Umbilical cord (tissue), 2 donors: ENCODE measurements around the gene BAIAP2. TPM values are rescaled to one million over a fixed set of nuclear protein-coding genes. Genes with fewer than 3 reads are reported as not detected.

Experiments
- DNase-seq: peaks from one replicate; pipeline ENCODE4 v3.0.0-alpha.2; 2015; ENCODE audit warnings: low spot score
- total RNA-seq: library from RNA; depleted of rRNA; stranded (reverse); fragments of >200 nt; gene quantifications from one replicate; pipeline ENCODE4 v1.2.3, GENCODE V29; 2014; ENCODE audit warnings: low replicate concordance; ENCODE audit not compliant: insufficient read depth

Gene BAIAP2, protein sequence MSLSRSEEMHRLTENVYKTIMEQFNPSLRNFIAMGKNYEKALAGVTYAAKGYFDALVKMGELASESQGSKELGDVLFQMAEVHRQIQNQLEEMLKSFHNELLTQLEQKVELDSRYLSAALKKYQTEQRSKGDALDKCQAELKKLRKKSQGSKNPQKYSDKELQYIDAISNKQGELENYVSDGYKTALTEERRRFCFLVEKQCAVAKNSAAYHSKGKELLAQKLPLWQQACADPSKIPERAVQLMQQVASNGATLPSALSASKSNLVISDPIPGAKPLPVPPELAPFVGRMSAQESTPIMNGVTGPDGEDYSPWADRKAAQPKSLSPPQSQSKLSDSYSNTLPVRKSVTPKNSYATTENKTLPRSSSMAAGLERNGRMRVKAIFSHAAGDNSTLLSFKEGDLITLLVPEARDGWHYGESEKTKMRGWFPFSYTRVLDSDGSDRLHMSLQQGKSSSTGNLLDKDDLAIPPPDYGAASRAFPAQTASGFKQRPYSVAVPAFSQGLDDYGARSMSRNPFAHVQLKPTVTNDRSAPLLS
- total RNA-seq = 8.4 TPM

DNA sequence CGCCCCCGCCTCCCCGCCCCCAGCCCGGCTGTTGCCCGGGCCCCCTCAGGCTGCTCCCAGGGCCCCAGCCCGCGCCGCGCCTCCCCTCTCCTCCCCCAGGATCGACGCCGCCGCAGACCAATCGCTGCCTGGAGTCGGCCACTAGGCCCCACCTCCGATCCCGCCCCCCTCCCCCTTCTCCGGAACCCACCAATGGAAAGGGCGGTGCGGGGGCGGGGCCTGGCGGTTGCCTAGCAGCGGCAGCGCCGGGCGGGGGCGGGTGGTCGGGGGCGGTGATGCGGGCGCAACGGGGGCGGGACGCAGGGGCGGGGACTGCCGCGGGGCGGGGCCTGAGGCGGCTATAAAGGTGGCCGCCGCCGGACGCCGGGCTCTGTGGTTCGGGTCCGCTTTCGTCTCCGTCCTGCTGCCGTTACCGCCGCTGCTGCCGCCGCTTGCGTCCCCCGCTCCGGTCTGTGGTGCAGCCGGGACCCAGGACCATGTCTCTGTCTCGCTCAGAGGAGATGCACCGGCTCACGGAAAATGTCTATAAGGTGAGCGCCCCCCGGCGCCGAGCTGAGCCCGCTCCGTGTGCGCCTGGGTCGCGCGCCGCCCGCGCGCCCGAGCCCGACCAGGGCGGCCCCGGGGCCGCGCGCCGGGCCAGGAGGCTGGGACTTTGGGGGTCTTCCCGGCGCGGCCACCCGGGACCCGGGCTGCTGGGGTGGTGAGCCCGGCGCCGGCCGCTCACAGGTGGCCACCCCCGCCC lies at the start of gene BAIAP2:
Gene BAIAP2 (plus strand): TSS at position 373 of the 742 bp plus-strand sequence. CDS start 104 bp downstream, at position 477.
- peak; percentile 96 for DNase-seq

- DNase-seq = no peak
These were observed 48.9 kb upstream of the BAIAP2 start for GRCh38 chr17:80986046-80986445.

DNA sequence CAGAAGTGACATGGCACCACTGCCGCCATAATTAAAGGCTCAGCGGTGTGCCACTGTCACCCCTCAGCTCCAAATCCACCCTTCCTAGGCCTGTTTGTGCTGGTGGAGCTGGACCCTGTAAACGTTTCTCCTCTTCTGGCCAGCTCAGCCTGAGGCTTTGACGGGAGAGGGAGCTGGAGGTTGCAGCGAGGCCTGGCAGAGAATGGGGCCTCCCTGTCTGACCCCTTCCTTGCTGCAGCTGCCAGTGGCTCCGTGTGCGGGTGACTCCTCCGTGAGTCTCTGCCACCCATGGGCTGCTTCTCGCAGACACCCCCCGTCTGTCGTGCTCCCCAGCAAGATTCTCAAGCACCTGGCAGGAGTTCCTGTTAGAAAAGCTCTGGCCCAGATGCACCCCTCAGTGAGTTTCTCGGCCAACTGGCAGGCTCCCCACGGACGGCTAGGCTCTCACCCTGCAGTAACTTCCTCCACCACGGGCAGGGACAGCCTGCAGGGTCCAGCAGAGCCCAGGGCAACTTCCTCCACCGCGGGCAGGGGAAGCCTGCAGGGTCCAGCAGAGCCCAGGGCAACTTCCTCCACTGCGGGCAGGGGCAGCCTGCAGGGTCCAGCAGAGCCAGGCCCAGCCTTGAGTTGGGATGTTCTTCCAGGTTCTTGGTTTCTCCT lies 48.0 kb upstream of the BAIAP2 start:
- no peak for DNase-seq

GRCh38 chr17:80987941-80988461 lies 47.0 kb upstream of the BAIAP2 start:
- DNase-seq = no peak

DNA sequence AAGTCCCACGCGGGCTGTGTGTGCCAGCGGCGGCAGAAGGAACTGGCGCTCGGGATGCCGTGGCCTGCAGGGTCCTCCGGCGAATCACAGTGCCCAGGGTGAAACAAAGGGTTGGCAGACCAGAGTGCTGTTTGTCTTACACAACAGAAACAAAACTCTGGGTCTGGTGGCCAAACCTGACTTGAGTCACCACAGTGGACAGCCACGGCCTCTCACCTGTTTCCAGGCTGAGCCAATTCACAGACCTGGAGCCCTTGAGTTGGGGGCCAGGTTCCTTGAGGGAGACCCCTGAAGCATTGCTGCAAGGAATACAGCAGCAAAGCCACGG lies 45.4 kb upstream of the BAIAP2 start:
- no peak for DNase-seq

DNA sequence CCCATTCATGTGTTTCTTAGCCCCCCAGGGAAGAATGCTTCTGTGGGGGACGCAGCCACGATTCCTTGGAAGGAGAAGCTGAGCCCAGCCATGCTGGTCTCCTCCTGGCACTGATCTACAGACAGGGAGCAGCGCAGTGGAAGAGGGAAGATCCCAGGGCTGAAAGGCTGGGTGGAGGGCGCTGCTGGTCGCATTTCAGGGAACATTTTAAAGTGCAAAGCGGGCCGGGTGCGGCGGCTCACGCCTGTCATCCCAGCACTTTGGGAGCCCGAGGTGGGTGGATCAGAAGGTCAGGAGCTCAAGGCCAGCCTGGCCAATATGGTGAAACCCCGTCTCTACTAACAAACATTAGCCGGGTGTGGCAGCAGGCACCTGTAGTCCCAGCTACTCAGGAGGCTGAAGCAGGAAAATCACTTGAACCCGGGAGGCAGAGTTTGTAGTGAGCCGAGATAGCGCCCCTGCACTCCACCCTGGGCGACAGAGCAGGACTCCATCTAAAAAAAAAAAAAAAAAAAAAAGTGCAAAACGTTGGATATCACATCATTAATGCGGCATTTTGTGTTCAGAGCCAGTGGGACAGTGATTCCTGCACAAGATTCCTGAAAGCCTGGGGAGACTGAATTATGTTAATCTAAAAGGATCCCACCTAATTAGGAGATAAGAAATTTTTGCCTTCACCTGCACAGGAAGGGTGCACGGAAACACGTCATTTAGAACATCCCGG lies 43.9 kb upstream of the BAIAP2 start:
- no peak for DNase-seq

DNA sequence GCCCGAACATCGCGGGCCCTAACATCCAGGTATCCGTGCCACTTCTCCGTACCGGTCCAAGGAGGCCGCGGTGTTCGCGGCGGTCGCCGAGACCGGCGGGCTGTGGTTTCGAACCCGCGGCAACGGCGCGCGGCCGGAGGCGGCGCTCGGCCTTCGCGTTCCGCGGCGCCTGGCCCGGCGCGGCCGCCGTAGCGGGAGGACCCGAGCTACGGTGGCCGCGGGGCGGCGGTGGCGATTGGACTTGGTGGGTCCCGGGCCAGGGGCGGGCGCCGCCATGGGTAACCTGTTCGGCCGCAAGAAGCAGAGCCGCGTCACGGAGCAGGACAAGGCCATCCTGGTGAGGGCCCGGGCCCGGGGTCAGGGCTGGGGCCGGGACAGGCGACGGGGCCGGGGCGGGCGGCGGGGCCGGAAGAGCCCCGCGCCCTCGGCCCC lies 43.3 kb upstream of the BAIAP2 start, which contains the start of gene CHMP6:
Gene CHMP6 (plus strand): TSS at position 197 of the 432 bp plus-strand sequence. CDS start 78 bp downstream, at position 275.
- DNase-seq = peak; percentile 66

- DNase-seq = no peak
These were observed 42.6 kb upstream of the BAIAP2 start for GRCh38 chr17:80992077-80992947.

DNA sequence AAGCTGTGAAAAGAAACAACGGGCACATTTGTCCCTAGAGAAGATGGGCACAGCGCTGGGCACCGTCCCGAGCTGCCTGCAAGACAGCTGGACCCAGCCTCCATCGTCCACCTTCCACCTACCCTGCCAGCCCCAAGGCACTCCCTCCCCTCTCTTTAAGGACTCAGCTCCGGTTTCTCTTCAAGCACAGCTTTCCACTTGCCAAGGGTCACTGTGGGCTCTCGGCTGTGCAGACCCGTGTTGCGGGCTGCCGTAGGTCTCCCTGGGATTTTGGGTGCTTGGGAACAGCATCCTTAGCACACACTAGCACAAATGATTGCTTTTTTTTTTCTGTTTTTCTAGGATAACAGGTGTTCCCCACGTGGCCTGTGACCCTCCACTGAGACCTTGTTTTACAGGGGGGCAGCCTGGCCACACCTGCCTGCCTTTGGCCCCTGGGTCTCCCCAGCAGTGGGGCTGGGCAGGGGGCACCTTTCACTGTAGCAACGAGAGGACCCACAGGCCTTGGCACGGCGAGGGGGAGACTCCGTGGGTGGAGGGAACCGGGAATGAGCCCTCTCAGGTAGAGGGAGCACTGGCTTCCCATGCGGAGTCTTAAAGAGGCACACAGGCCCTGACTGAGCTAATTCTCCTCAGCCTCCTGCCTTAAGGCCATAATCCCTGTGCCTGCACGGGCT lies 41.9 kb upstream of the BAIAP2 start:
- no peak for DNase-seq

DNA sequence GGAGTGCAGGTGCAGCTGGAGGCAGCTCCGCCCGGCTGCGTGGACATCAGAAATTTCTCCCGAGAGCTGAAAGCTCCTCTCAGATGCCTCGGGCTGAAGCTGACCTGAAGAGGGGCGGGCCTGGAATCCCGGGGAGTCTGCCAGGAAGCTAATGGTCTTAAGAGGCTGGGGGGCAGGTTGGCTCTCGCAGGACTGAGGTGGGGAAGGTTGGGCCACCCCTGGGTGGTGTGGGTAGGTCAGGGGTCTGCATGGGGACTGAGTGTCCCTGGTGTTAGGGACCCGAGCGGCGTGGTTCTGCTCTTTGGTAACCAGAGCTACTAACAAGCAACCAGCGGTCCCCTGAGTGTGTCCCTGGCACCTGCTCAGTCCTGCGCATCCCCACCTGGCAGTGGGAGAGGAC lies 39.8 kb upstream of the BAIAP2 start:
- no peak for DNase-seq

GRCh38 chr17:80996422-80997305 lies 38.3 kb upstream of the BAIAP2 start:
- DNase-seq = no peak

DNA sequence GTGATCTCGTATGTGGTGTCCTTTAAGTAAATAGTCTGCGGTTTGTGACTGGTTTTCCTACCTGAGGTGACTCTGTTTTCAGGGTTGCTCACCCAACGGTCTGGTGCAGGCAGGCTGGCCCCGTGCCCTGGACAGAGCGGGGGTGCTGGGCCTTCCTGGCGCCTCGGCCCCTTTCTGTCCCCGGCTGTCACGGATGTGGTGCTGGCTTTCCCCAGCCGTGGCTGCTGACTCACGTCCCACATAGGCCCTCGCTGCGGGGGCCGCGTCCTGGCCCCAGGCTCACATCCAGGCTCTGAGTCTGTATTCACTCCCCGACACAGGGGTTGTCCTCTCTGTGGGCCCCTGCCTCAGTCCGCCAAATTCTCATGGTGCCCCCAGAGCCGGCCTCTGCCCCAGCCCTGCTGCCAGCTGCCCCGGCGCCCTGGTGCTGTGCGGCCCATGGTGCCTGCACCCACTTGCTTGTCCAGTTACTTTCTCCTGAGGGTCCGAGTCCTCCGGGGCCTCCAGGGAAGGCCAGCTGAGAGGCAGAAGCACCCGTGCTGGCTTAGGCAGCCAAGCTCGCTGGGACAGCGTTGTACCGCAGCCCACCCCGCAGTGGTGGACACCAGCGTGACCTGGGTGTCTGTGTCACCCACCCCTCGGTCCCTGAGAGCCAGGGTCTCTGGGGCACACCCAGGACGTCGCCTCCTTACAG lies 37.4 kb upstream of the BAIAP2 start:
- DNase-seq = no peak

- DNase-seq = no peak
These were observed 36.7 kb upstream of the BAIAP2 start for GRCh38 chr17:80998118-80998747.

GRCh38 chr17:80998748-80999535 lies 36.0 kb upstream of the BAIAP2 start:
- no peak for DNase-seq

- DNase-seq = no peak
These were observed 35.2 kb upstream of the BAIAP2 start for GRCh38 chr17:80999536-81000333.

- no peak for DNase-seq
These were observed 34.7 kb upstream of the BAIAP2 start for GRCh38 chr17:81000334-81000630.
